Fibroblast of pulmonary artery (primary cell): ENCODE results near the gene DRAP1.

Experiments
- DNase-seq: peaks from one replicate; pipeline ENCODE4 v3.0.0-alpha.2; 2010; ENCODE audit warnings: low read depth
- H3K4me3 ChIP-seq: replicated peaks from 2 replicates; pipeline ENCODE4 v1.5.1; 2011; ENCODE audit warnings: low read depth, mild to moderate bottlenecking, control low read depth, low read length, moderate library complexity
- CTCF ChIP-seq: IDR thresholded peaks from 2 replicates; pipeline ENCODE4 v1.5.1; 2011; ENCODE audit warnings: mild to moderate bottlenecking, control low read depth, low read length, inconsistent platforms; ENCODE audit errors: missing control alignments

DRAP1 gene

GRCh38 chr11:65915101-65915820 lies 4.0 kb upstream of the DRAP1 start:
- H3K4me3 ChIP-seq, result no peak overlapping the region
- TF ChIP-seq CTCF, result no peak
- DNase-seq, result no peak

GRCh38 chr11:65915821-65916251 lies 3.4 kb upstream of the DRAP1 start:
- H3K4me3 ChIP-seq, result peak overlapping the region; percentile 27
- peak; percentile 96 for DNase-seq
- no peak for TF ChIP-seq CTCF

GRCh38 chr11:65916391-65916790 lies 2.8 kb upstream of the DRAP1 start:
- H3K4me3 ChIP-seq, result no peak overlapping the region
- DNase-seq, result no peak
- no peak for TF ChIP-seq CTCF

- peak overlapping the region; percentile 95 for H3K4me3 ChIP-seq
- no peak for TF ChIP-seq CTCF
- no peak for DNase-seq
Observed at GRCh38 chr11:65917077-65917433, 2.2 kb upstream of the DRAP1 start.

GRCh38 chr11:65917434-65918210 lies 1.6 kb upstream of the DRAP1 start:
- no peak for TF ChIP-seq CTCF
- no peak for DNase-seq
- H3K4me3 ChIP-seq, result peak overlapping the region; percentile 95

- TF ChIP-seq CTCF, result no peak
- H3K4me3 ChIP-seq, result peak within 1 kb of the TSS; percentile 95
- DNase-seq, result peak; percentile 36
Observed at GRCh38 chr11:65918211-65919140, 750 bp upstream of the DRAP1 start, which contains the start of gene C11orf68. Gene C11orf68 (minus strand): TSS chr11:65919062. CDS start chr11:65919031, 31 bp downstream.
